M059J (cell line): Measurements from ENCODE around the gene PRAMEF14. TPM values are rescaled to one million over a fixed set of nuclear protein-coding genes. Genes with fewer than 3 reads are reported as not detected.
"Not testable (repeated sequence)": the region's sequence is repeated elsewhere in the genome, so short reads cannot be mapped to it uniquely, and the experiment has no call there.

Source experiments
- DNase-seq: peaks from one replicate; pipeline ENCODE4 v3.0.0-alpha.2; 2012; ENCODE audit warnings: low read depth
- total RNA-seq: library from RNA; depleted of rRNA; stranded (reverse); fragments of >200 nt; shearing (Covaris generic); gene quantifications from 2 replicates; pipeline ENCODE4 v1.2.3, GENCODE V29; 2014; rRNA removed

Gene PRAMEF14
- total RNA-seq, result not detected in 2 replicates

DNA sequence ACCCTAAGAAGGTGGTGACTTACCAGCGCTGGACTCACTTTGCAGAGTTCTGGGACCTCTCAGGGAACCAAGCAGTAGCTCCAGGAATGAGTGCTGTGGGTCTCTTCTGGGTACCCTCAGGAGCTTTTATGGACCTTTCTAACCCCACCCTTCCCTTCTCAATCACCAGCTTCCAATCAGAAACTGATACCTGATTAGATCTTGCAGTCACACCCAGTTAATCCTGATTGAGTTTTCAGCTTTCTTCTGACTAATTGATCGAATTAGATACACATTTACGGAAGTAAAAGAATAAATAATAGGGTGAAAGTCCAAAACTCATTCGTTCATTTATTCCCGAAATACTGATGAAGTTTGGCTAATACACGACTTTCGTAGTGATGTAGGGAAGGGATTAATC is at the start of gene PRAMEF14:
PRAMEF14 (minus strand) TSS at position 101 of the 400 bp plus-strand sequence. CDS start 1,820 bp downstream, outside the sequence.
- DNase-seq, result not testable (repeated sequence)

- DNase-seq, result not testable (repeated sequence)
Observed at GRCh38 chr1:13395311-13395710, 48.4 kb upstream of the PRAMEF14 start.

DNA sequence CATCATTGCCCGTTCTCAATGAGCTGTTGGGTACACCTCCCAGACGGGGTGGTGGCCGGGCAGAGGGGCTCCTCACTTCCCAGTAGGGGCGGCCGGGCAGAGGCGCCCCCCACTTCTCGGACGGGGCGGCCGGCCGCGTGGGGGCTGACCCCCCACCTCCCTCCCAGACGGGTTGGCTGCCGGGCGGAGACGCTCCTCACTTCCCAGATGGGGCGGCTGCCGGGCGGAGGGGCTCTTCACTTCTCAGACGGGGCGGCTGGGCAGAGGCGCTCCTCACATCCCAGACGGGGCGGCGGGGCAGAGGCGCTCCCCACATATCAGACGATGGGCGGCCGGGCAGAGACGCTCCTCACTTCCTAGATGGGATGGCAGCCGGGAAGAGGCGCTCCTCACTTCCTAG is 47.8 kb upstream of the PRAMEF14 start:
- DNase-seq, result not testable (repeated sequence)

GRCh38 chr1:13393004-13393403 is 46.1 kb upstream of the PRAMEF14 start:
- not testable (repeated sequence) for DNase-seq

GRCh38 chr1:13389332-13389731 is 42.4 kb upstream of the PRAMEF14 start, which contains the start of gene PRAMEF17:
TSS of gene PRAMEF17 (plus strand) at chr1:13389632. CDS start at chr1:13389658, 26 bp downstream.
- not testable (repeated sequence) for DNase-seq

- not testable (repeated sequence) for DNase-seq
Observed at GRCh38 chr1:13380380-13380779, 33.4 kb upstream of the PRAMEF14 start.

GRCh38 chr1:13378983-13379382 is 32.0 kb upstream of the PRAMEF14 start:
- DNase-seq, result not testable (repeated sequence)

DNA sequence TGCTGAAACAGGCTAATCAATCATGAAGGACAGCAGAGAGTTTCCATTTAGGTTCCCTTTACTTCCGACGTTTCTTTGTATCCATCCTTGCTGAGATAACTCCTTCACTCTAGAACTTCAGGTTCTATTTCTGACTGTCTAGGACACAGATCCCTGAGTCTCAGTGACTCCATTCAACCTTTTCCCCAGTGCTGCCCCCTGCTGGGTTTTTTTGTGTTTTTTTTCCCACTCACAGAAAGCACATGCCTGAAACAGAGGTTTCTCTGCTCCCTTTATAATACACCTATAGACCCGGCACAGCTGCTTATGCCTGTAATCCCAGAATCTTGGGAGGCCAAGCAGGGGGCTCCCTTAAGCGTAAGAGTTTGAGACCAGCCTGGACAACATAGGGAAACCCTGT is 21.6 kb upstream of the PRAMEF14 start:
- DNase-seq, result peak; percentile 3

GRCh38 chr1:13366536-13366935 is 19.6 kb upstream of the PRAMEF14 start:
- DNase-seq, result not testable (repeated sequence)

- not testable (repeated sequence) for DNase-seq
Observed at GRCh38 chr1:13364928-13365327, 18.0 kb upstream of the PRAMEF14 start.

GRCh38 chr1:13362364-13362763 is 15.4 kb upstream of the PRAMEF14 start:
- not testable (repeated sequence) for DNase-seq

DNA sequence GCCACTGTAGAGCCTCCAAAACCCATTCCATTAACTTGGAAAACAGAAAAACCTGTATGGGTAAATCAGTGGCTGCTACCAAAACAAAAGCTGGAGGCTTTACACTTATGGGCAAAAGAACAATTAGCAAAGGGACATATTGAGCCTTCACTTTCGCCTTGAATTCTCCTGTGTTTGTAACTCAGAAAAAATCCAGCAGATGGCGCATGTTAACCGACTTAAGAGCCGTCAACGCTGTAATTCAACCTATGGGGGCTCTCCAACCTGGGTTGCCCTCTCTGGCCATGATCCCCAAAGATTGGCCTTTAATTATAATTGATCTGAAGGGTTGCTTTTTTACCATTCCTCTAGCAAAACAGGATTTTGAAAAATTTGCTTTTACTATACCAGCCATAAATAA is 9.8 kb upstream of the PRAMEF14 start:
- DNase-seq, result peak; percentile 43

DNA sequence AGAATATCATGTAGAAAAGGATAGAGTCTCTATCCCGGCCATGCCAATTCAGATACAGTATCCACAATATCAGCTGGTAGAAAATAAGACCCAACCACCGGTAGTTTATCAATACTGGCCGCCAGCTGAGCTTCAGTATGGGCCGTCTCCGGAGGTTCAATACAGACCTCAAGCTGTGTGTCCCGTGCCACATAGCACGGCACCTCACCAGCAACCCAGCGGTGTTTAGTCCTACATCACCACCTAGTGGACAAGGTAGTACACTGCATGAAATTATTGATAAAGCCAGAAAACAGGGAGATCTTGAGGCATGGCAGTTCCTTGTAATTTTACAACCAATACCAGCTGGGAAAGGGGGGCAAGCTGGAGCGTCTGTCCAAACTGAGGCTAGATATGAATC is 7.5 kb upstream of the PRAMEF14 start:
- not testable (repeated sequence) for DNase-seq

DNA sequence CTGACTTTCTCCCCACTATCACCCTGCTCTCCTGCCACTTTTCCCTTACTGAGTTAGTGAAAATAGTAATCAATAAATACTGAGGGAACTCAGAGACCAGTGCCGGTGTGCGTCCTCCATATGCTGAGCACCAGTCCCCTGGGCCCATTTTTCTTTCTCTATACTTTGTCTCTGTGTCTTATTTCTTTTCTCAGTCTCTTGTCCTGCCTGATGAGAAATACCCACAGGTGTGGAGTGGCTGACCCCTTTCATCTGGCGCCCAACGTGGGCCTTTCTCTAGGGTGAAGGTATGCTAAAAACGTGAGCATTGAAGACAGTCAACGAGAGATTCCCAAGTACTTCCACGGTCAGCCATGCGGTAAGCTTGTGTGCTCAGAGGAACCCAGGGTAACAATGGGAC is 6.5 kb upstream of the PRAMEF14 start:
- DNase-seq, result not testable (repeated sequence)

DNA sequence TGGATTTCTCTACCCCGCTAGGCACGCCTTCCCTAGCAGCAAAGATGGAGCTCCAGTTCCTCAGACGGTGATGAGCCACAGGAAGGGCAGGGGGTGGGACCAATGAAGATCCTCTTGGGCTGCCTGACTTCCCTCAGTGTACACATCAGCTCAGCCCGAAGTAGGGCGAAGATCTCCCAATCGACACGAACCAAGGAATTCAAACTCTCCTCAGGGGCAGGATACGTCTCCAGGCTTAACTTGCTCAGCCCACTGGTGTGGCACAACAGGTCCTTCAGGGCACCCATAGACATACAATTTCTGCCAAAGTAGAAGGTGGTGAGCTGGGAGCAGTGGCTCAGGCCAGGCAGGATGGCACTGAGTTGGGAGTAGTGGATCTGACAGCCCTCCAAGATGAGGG is 4.4 kb downstream of the PRAMEF14 start:
- not testable (repeated sequence) for DNase-seq

GRCh38 chr1:13315281-13315680 is 31.7 kb downstream of the PRAMEF14 start, which contains the start of gene PRAMEF15:
TSS of gene PRAMEF15 (plus strand) at chr1:13315581. CDS start at chr1:13318408, 2,827 bp downstream.
- DNase-seq, result not testable (repeated sequence)

DNA sequence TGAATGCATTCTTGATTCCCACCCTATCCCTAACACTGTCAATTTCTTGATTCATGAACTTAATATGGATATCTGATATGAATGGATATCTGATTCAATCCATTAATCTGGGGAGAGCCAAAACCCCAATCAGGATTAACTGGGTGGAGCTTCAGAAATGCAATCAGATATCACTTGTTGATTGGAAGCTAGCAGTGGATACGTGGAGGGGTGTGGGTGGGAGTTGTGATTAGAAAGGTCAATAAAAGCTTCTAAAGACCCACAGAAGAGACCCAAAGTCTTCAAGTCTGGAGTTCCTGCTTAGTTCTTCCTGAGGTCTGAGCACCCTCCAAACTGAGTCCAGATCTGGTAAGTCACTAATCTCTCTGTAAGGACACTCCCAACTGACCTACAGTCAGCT is 43.7 kb downstream of the PRAMEF14 start, which contains the start of gene PRAMEF33:
PRAMEF33 (plus strand) TSS at position 301 of the 400 bp plus-strand sequence. CDS start 2,416 bp downstream, outside the sequence.
- DNase-seq, result not testable (repeated sequence)

- DNase-seq, result not testable (repeated sequence)
Observed at GRCh38 chr1:13302197-13302596, 44.7 kb downstream of the PRAMEF14 start.

GRCh38 chr1:13298699-13299098 is 48.2 kb downstream of the PRAMEF14 start:
- not testable (repeated sequence) for DNase-seq

- not testable (repeated sequence) for DNase-seq
Observed at GRCh38 chr1:13297216-13297931, 49.6 kb downstream of the PRAMEF14 start.
